Activated T-cell treated with anti-CD3 and anti-CD28 coated beads for 48 hours (primary cell): Measurements from ENCODE around the gene CHST13.
"Not testable (repeated sequence)": the region's sequence is repeated elsewhere in the genome, so short reads cannot be mapped to it uniquely, and the experiment has no call there.

ENCODE experiments used
- DNase-seq: peaks from one replicate; pipeline ENCODE4 v3.0.0-alpha.2; 2020; ENCODE audit warnings: low read depth

CHST13 gene

DNA sequence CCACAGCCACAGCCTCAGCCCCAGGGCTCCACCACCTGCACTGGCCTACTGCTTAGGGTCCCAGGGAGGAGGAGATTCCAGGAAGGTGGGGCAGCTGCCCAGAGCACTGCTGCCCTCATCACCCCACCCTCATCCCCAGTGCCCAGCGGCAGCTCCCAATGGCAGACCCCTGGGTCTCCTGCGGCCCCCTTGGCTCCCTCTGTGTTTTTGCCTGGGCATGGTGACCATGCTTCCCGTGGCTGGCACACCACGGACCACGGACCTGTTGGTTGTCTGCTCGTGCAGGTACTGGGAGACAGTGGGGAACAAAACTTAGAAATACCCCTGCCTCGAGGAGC lies 2.7 kb downstream of the CHST13 start:
- no peak for DNase-seq

DNA sequence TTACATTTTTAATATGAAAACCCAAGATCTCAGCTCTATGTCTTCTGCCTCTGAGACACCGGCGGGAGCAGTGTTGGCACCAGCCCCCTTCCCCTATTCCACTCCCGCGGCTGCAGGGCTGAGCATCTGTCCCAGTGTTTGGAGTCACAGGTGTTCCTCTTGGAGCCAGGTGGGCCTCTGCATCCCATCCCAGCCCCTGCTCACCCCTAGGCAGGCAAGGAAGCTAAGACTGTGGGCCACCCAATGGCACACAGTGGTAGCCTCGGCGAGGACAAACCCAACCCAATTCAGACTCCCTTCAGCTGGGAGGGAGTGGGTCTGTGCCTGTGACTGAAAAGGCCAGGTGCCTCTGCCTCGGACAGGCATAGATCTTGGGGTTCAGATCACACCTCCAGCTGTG lies 3.1 kb downstream of the CHST13 start:
- DNase-seq = no peak

DNA sequence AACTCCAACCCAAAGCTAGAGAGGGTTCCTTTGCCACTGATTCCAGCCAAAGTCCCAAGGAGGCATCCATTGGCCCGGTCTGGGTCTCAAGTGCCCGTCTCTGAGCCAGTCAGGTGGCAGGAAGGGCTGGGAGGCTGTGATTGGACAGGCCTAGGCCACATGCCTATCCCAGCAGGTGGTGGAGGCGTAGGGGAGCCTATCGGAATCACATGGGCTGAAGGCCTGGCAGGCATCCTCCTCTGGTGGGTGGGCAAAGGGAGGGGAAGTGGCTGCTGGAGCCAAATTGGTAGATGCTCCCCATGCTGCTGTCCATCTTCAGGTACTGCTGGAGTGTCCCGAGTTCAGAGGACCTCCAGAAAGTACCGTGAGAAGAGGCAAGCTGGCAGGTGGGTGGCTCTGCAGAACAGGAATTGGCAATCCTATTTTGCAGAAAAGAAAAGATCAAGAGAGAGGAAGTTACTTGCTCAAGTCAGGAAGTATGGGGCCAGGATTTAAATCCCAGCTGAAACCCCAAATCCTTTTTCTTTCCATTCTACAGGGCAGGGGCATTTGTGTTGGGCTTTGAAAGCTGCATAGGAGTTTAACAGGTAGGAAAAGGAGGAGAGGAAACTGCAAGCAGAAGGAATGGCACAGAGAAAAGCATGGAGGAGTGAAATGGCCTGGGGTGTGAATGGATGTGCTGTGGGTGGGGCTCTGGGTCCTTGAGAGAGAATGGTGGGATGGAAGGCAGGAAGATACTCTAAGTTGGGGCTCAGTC lies 3.7 kb downstream of the CHST13 start:
- no peak for DNase-seq

DNA sequence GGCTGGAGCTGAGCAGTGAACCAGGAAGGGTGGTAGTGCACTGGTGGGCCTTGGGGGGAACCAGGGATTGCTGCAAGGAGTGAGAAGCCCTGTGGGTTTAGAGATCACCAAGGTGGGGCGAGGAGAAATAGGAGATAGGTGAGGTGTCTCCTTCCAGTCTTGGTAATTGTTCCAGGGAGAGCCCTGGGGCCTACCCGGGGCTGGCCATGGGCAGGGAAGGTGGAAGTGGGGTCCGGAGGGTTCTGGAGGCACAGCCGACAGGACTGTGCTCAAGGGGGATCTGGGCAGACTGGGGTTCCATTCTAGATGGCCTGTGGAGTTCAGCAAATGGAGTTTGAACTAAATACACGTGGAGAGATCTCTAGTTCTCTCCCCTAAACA lies 4.5 kb downstream of the CHST13 start:
- no peak for DNase-seq

DNA sequence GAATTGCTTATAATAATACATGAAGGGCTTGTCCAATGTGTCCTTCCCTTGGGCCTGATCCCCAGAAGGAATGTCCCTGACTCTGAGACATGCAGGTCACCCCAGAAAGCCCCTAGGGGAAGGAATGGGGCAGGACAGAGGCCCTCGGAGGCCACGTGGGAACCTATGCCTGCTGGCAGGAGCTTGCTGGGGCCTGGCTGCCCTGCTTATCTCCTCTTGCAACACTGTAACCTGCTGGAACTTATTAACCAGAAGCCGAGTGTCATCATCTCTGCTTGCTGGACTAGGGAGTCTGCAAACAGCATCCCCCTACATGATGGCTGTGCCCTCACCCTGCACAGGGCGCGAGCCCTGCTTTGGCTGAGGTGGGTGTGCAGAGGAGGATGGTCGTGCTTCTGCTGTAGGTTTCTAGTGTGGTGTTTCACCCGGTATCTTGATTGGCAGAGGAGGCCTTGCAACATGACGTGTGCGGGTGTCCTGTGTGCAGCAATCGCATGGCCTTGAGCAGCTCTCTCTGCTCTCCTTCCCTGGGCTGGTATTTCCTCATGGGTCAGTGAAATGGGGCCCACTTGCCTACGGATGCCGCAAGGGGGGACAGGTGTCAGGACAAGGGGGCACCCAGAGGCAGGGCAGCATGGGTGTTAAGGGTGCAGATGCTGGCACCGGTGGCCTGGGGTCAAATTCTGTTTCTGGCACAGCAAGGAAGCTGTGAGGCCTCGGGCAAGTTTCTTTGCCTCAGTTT lies 5.0 kb downstream of the CHST13 start:
- DNase-seq = no peak

DNA sequence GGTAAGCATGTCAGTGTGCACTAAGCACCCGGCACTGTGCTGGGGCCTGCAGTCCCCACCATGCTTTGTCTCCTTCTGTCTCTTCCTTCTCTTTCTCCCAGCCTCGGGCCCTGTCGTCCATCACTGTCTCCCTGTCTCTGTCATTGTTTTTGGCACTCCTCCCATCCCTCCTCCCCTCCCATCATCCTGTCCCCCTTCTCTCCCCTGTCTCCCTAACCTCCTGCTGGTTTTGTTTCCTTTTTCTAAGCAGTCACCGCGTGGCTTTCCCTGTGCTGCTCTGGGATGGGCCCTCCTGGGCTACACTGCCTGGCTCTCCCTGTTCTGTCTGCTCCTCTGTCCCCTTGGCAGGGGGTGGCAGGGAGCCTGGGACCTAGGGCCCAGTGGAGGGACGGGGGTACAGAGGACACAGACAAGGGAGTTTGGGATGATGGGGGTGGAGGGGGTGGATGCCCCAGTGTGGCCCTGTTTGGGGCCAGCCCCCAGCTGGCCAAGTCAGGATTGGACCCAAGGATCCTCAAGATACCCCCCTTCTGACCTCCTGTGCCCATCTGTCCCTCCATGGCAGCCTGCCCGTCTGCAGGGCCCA lies 5.7 kb downstream of the CHST13 start:
- no peak for DNase-seq

DNA sequence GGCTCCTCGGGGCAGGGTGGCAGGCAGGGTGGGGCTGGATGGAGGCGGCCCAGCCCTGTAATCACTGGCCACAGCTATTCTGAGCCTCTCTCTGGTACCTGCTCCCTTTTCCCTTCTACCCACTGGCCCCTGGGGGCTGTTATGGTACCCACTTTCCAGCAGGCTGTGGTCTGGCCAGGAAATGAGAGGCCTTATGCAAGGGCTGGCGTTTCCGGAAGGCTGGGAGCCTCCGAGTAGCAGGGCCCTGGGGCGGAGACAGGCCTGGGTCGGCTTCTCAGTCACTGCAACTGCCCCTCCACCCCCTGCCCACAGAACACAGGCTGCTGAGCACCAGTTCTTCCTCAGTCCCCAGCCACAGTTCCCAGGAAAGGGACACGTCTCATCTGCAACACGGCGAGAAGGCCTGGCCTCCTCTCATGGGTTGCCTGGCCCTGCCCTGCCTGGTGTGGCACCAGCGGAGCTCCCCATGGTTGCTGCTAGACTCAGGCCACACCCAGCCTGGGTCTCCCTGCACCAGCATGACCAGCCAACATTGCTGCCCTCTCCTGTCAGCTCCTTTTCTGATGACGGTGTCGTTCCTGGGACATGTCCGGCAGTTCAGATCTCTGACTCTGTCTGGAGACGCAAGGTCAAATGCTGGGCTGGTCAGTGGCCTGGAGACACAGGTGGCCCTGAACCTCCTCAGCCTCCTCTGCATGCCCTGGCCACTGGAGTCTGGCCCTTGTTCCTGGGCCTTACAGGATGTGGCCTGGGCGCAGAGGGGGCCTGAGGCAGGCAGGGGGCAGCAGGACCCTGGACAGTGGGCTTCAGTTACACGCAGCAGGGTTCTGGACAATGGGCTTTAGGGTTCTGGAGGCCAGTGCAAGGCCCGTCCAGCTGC lies 6.5 kb downstream of the CHST13 start:
- no peak for DNase-seq

DNA sequence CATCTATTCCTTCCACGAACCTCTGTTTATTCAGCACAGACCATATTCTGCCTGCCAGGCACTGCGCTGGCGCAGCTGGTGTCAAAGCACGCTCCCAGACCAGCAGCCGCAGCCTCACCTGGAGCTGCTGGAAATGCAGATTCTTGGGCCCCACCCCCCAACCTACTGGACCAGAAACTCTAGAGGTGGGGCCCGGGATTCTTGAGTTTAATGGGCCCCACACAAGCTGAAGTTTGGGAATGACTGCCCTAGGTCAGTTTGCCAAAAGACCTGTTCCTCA lies 7.0 kb downstream of the CHST13 start:
- no peak for DNase-seq

DNA sequence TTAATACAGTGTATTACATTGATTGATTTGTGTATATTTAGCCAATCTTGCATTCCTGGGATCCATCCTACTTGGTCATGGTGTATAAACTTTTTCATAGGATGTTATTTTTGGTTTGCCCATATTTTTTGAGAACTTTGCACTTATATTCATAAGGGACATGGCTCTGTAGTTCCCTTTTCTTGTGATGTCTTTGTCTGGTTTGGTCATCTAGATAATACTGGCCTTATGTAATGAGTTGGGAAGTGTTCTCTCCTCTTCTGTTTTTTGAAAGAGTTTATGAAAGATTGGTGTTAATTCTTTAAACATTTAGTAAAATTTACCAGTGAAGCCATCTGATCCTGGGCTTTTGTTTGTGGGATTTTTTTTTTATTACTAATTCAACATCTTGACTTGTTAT lies 9.6 kb downstream of the CHST13 start:
- DNase-seq = no peak

DNA sequence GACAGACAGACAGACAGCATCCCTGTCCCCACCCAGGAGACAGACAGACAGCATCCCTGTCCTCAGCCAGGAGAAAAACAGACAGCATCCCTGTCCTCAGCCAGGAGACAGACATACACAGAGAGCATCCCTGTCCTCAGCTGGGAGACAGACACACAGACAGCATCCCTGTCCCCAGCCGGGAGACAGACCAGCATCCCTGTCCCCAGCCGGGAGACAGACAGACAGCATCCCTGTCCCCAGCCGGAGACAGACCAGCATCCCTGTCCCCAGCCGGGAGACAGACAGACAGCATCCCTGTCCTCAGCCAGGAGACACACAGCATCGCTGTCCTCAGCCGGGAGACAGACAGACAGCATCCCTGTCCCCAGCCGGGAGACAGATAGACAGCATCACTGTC lies 10.8 kb downstream of the CHST13 start:
- not testable (repeated sequence) for DNase-seq

DNA sequence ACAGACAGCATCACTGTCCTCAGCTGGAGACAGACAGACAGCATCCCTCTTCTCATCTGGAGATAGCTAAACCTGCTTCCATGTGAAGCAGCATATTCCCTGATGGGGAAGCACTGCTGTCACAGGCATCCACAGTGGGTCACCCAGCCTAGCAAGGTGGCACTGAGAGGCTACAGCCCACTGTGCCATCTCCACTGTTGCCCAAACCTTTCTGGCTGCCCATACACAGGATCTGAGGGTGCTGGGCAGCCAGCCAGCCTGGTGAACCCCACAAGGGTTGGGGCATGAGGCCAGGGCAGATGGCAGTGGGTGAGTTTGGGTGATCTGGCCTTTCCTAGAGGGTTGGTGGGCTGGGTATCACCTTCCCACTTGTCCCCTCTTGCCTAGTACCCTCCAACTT lies 11.7 kb downstream of the CHST13 start:
- no peak for DNase-seq

DNA sequence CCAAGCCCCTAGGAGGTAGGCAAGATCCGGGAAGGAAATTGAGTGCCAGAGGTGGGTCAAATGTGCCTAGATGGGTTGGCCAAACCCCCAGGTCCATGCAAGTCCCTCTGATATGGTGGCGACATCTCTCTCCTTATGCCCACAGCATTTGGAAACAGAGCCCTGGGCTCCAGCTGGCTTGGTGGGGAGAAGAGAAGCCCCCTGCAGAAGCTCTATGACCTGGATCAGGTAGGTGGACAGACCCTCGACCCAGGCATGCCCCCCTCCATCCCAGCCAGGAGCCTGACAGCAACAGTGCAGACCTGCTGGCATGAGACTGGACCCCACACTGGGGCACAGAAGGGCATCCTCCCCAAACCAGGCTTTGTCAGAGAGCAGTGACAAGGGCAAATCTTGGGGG lies 12.2 kb downstream of the CHST13 start:
- no peak for DNase-seq

DNA sequence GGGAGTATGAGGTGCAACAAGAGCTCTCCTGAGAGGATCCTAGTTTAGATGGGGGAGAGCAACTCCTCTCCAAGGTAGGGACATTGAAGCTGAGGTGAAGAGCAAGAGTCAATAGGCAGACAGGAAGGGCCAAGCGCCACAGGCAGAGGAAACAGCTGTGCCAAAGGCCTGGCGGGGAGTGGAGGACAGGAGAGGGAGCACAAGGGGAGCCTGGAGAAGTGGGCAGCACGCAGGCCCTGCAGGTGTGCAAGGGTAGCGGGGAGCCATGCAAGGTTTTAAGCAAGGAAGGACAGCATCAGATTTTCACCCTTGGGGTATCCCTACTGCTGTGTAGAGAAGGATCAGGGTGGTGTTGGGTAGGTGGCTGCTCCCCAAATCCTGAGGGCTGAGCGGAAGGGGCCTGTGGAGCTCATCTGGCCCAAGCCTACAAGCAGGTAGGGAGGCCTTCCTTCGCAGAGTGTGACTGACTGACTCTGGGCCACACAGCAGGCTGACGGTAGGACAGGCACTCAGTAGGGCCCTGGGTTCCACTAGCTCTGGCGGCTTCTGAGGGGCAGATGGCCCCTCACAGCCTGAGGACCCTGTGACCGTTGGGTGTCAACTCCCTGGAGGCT lies 13.3 kb downstream of the CHST13 start:
- no peak for DNase-seq

DNA sequence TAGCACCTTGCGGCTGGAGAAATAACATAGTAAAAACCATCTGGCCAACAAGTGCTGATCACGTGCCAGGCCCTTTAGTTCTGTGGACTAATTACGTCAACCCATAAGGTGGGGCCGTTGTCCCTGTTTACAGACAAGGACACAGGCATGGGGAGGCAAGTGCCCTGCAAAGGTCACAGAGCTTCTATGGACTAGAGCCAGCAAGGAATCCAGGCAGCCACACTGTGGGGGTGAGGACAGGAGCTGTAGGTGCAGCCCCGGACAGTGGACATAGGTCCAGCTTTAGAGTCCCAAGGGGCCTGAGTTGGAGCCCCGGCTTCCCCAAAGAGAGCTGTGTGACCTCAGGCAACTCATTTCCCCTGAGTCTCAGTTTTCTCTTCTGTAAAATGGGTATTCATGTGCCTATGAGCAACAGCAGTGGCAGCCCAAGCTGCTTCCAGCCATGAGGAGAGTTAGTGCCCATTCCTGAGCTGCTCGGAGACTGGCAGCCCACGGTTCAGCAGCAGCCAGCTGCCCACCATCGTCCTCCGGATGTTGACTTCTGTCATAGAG lies 13.9 kb downstream of the CHST13 start:
- no peak for DNase-seq

DNA sequence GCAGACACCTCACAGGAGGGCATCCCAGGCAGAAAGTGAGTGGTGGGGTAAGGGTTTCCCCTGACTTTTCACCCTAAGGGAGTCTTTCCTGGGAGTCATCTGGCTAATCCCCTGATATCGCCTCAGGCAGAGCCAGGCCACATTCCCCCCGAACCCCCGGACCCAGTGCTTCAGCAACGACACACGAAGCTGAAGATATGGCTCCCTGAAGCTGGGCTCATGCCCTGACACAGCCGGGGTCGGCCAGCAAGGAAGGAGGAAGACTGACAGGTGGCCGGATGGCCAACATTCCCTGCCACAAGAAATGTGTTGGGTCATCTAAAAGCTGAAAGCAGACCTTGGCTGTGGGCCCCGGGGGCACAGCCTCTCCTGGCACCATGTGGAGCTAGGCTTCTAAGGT lies 14.4 kb downstream of the CHST13 start:
- no peak for DNase-seq

DNA sequence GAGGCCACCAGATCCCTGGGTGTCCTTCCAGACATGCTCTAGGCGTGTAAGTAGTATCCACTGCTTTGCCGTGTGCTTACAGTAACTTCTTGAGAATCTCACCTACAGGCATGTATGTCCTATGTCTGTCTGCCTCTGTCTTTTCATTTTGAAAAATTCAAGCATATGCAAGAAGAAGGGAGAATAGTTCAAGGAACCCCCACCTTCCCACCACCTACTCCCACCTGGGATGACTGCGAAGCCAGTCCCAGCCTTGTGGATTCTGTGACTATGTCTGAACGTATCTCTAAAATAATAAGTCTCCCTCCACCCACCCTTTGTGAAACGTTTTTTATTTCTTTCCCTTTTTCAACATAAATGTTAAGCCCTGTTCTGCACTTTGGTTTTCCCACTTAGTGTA lies 15.0 kb downstream of the CHST13 start:
- DNase-seq = no peak

DNA sequence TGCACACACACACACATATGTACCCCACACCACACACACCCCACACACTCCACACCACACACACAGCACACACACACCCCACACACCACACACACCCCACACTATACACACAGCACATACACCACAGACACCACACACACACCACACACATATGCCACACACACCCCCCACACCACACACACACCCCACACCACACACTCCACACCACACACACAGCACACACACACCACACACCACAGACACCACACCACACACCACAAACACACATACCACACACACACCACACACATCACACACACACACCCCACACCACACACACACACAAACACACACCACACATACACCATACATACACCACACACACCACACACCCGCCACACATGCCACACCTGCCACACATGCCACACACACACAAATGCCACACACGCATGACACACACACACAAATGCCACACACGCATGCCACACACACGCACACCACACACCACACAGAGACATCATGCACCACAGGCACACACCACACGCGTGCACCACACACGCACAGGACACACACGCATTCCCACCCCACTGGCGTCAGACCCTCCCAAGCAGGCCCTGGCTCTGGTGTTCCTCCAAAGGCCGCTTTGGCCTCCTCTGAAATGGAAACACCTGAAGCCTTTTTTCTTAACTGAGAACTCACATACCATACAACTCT lies 15.7 kb downstream of the CHST13 start:
- no peak for DNase-seq

DNA sequence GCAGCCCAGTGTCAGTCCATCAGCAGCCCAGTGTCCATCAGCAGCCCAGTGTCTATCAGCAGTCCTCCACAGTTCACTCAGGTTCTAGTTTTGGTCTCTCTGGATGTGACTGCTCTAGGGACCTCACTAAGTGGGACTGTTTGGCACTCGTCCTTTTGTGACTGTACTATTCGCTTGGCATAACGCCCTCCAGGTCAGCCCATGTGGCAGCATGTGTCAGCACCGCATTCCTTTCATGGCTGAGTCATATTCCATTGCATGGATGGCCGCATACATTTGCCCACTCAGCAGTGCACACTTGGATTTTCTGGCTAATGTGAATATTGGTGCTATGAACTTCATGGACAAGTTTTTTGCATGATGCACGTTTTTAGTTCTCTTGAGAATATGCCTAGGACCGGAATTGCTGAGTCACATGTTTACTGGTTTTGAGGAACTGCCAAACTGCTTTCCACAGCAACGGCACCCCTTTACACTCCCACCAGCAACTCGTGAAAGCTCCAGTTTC lies 16.4 kb downstream of the CHST13 start:
- no peak for DNase-seq

DNA sequence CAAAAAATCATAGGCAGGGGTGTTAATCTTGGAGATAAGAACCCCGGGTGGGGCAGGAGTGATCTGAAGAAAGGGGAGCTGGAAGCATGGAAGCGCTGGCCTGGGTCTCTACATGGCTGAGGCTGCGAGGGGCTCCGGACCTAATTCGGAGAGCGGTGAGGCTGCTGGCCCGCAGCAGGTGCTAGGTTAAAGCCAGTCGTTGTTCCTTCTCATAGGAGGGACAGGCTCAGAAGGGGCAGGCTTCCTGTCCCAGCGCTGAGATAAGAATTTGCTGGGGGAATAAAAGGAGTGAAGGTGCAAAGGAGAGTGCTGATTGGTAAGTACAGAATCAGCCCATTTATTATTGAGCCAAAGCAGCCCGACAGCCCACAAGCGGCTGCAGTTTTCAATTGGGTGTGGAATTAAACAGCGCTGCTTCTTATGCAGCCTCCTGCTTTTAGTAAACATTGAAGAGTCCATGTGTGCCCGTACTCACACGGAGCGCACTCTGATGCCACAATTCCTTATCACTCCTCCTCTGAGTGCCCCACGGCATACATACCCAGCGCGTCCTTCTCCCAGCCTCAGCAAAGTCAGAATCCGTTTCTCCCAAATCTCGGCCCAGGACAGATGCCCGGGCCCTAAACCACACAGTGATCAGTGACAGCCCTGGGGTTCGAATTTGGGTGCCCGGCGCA lies 17.1 kb downstream of the CHST13 start:
- no peak for DNase-seq

DNA sequence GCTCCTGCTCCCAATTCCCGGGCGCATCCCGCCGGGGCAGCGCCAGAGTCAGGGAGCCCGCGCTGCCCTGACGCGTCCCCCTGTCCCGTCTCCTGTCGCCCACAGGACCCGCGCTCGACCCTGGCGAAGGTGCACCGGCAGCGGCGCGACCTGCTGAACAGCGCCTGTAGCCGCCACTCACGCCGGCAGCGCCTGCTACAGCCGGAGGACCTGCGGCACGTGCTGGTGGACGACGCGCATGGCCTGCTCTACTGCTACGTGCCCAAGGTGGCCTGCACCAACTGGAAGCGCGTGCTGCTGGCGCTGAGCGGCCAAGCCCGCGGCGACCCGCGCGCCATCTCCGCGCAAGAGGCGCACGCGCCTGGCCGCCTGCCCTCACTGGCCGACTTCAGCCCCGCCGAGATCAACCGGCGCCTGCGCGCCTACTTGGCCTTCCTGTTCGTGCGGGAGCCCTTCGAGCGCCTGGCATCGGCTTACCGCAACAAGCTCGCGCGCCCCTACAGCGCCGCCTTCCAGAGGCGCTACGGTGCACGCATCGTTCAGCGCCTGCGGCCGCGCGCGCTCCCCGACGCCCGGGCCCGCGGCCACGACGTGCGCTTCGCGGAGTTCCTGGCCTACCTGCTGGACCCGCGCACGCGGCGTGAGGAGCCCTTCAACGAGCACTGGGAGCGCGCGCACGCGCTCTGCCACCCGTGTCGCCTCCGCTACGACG lies 17.8 kb downstream of the CHST13 start:
- DNase-seq = no peak
